Osteoblast (primary cell): ENCODE measurements around the gene KRT2. TPM values are rescaled to one million over a fixed set of nuclear protein-coding genes. Genes with fewer than 3 reads are reported as not detected.

Experiments
- DNase-seq: peaks from one replicate; pipeline ENCODE4 v3.0.0; 2011; ENCODE audit warnings: low spot score, mixed read lengths; ENCODE audit not compliant: insufficient read length; ENCODE audit errors: missing footprints
- H2AFZ ChIP-seq: 2 replicates; pipeline ENCODE4 v1.6.0; 2011; ENCODE audit warnings: mild to moderate bottlenecking, low read length
- H3K27ac ChIP-seq: 2 replicates; pipeline ENCODE4 v1.5.1; 2011; ENCODE audit warnings: mild to moderate bottlenecking, low read depth, low read length, moderate library complexity
- H3K27me3 ChIP-seq: 2 replicates; pipeline ENCODE4 v1.6.0; 2012; ENCODE audit warnings: mild to moderate bottlenecking, control low read depth, inconsistent platforms, low read length, moderate library complexity; ENCODE audit not compliant: insufficient read depth
- H3K36me3 ChIP-seq: 2 replicates; pipeline ENCODE4 v1.5.1; 2011; ENCODE audit warnings: mild to moderate bottlenecking, low read length, control low read depth, moderate library complexity; ENCODE audit not compliant: insufficient read depth
- H3K4me1 ChIP-seq: 2 replicates; pipeline ENCODE4 v1.5.1; 2011; ENCODE audit warnings: mild to moderate bottlenecking, low read length, control low read depth, moderate library complexity; ENCODE audit not compliant: insufficient read depth
- H3K4me2 ChIP-seq: 2 replicates; pipeline ENCODE4 v1.6.0; 2011; ENCODE audit warnings: mild to moderate bottlenecking, low read length; ENCODE audit not compliant: insufficient read depth
- H3K4me3 ChIP-seq: fragments of 200-600 bp; sonication (generic); 3 replicates; pipeline ENCODE4 v1.5.1; 2012; ENCODE audit warnings: mild to moderate bottlenecking, low read length, inconsistent platforms; ENCODE audit not compliant: insufficient read depth
- H3K79me2 ChIP-seq: 2 replicates; pipeline ENCODE4 v1.6.0; 2012; ENCODE audit warnings: mild to moderate bottlenecking, low read length, control low read depth, inconsistent platforms; ENCODE audit not compliant: insufficient read depth
- H3K9me3 ChIP-seq: 2 replicates; pipeline ENCODE4 v1.5.1; 2011; ENCODE audit warnings: low read depth, low read length, control low read depth
- H4K20me1 ChIP-seq: 2 replicates; pipeline ENCODE4 v1.6.0; 2012; ENCODE audit warnings: mild to moderate bottlenecking, low read length, control low read depth; ENCODE audit not compliant: insufficient read depth
- total RNA-seq: library from RNA; depleted of rRNA; stranded (reverse); fragments of >200 nt; gene quantifications from 2 replicates; pipeline ENCODE4 v1.2.3, GENCODE V29; 2012
- TF ChIP-seq, protein P1 (sequence below): IDR thresholded peaks from 2 replicates; pipeline ENCODE4 v1.5.1; 2011; ENCODE audit warnings: mild to moderate bottlenecking, low read depth, low read length, moderate library complexity; ENCODE audit errors: extremely low read depth

Gene KRT2
- total RNA-seq, 1 donor, result not detected

- Histone ChIP-seq H3K4me2 (peak overlapping the region; percentile 24), H3K79me2 (no peaks in the 10 kb centered on the region), H3K27ac (no peak overlapping the region), H3K27me3 (peaks cover 51% of the 10 kb centered on the region), H2AFZ (no peak overlapping the region), H3K36me3 (no peaks in the 10 kb centered on the region), H3K4me1 (no peaks in the 10 kb centered on the region), H3K9me3 (no peaks in the 10 kb centered on the region), H4K20me1 (no peaks in the 10 kb centered on the region), H3K4me3 (no peak overlapping the region)
- TF ChIP-seq, protein P1, sequence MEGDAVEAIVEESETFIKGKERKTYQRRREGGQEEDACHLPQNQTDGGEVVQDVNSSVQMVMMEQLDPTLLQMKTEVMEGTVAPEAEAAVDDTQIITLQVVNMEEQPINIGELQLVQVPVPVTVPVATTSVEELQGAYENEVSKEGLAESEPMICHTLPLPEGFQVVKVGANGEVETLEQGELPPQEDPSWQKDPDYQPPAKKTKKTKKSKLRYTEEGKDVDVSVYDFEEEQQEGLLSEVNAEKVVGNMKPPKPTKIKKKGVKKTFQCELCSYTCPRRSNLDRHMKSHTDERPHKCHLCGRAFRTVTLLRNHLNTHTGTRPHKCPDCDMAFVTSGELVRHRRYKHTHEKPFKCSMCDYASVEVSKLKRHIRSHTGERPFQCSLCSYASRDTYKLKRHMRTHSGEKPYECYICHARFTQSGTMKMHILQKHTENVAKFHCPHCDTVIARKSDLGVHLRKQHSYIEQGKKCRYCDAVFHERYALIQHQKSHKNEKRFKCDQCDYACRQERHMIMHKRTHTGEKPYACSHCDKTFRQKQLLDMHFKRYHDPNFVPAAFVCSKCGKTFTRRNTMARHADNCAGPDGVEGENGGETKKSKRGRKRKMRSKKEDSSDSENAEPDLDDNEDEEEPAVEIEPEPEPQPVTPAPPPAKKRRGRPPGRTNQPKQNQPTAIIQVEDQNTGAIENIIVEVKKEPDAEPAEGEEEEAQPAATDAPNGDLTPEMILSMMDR, result no peak
- DNase-seq, result no peak
These were observed 39.2 kb upstream of the KRT2 start for GRCh38 chr12:52691076-52691840.

- no peak overlapping the region for H2AFZ ChIP-seq
- no peak overlapping the region for H3K4me3 ChIP-seq
- no peak for DNase-seq
- H3K4me1 ChIP-seq, result no peaks in the 10 kb centered on the region
- H3K9me3 ChIP-seq, result no peaks in the 10 kb centered on the region
- H3K79me2 ChIP-seq, result no peaks in the 10 kb centered on the region
- no peaks in the 10 kb centered on the region for H3K36me3 ChIP-seq
- peak overlapping the region; percentile 24 for H3K4me2 ChIP-seq
- TF ChIP-seq, protein P1, result no peak
- peaks cover 56% of the 10 kb centered on the region for H3K27me3 ChIP-seq
- no peak overlapping the region for H3K27ac ChIP-seq
- H4K20me1 ChIP-seq, result no peaks in the 10 kb centered on the region
These were observed 38.5 kb upstream of the KRT2 start for GRCh38 chr12:52690351-52691075.

- Histone ChIP-seq H3K27me3 (peaks cover 59% of the 10 kb centered on the region), H3K4me2 (no peak overlapping the region), H3K79me2 (no peaks in the 10 kb centered on the region), H2AFZ (no peak overlapping the region), H3K27ac (no peak overlapping the region), H3K9me3 (no peaks in the 10 kb centered on the region), H3K4me3 (no peak overlapping the region), H4K20me1 (no peaks in the 10 kb centered on the region), H3K36me3 (no peaks in the 10 kb centered on the region), H3K4me1 (no peaks in the 10 kb centered on the region)
- DNase-seq, result no peak
- TF ChIP-seq, protein P1, result no peak
These were observed 37.9 kb upstream of the KRT2 start for GRCh38 chr12:52689936-52690335.

DNA sequence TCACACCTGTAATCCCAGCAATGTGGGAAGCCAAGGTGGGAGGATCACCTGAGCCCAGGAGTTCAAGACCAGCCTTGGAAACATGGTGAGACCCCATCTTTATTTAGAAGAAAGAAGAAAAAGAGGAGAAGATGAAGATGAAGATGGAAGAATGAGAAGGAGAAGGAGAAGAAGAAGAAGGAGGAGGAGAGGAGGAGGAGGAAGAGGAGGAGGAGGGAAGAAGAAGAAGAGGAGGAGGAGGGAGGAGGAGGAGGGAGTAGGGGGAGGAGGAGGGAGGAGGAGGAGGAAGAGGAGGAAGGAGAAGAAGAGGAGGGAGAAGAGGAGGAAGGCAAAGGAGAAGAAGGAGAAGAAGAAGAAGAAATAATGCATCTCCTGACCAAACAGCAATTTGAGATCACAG lies 37.2 kb upstream of the KRT2 start:
- Histone ChIP-seq H3K9me3 (no peaks in the 10 kb centered on the region), H3K4me2 (no peak overlapping the region), H3K4me1 (no peaks in the 10 kb centered on the region), H3K27me3 (peaks cover 61% of the 10 kb centered on the region), H2AFZ (no peak overlapping the region), H3K79me2 (no peaks in the 10 kb centered on the region), H4K20me1 (no peaks in the 10 kb centered on the region), H3K27ac (no peak overlapping the region), H3K4me3 (no peak overlapping the region), H3K36me3 (no peaks in the 10 kb centered on the region)
- TF ChIP-seq, protein P1, result no peak
- no peak for DNase-seq
